ENCODE data around the gene REEP6. TPM values are rescaled to one million over a fixed set of nuclear protein-coding genes. Genes with fewer than 3 reads are reported as not detected.

REEP6 gene
- polyA plus RNA-seq (ENCODE audit: insufficient read length): 3.0 TPM

DNA sequence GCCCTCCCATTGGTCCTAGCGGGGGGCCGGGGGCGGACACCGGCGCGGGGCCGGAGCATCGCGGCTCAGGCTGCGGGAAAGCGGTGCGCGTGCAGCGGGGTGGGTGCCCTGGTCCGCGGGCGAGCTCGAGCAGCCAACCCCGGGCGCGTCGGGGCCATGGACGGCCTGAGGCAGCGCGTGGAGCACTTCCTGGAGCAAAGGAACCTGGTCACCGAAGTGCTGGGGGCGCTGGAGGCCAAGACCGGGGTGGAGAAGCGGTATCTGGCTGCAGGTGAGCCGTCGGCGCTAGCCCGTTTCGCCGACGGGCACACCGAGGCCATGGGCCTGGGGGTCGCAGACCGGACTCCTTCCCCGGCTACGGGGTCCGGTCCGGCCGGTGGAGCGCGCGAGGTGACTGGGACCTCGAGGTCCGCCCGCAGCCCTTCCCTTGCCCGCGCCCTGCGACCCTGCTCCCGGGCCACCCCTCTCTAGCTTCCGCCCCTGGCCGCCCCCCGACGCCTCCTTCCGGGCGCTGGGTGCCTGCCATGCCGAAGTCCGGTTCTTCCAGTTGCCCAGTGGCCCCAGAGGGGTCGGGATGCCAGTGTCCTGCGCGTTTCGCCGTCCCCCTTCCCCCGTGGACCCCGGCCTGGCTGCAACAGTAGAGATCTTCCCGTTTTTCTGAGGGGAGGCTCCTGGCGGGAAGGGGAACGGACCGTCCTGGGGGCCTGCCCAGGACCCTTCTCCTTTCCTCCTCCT, at the start of gene REEP6:
Gene REEP6, plus strand, starts transcription at position 68 of the 735 bp plus-strand sequence. Its CDS starts 89 bp downstream, at position 157.
- no peak for DNase-seq

DNA sequence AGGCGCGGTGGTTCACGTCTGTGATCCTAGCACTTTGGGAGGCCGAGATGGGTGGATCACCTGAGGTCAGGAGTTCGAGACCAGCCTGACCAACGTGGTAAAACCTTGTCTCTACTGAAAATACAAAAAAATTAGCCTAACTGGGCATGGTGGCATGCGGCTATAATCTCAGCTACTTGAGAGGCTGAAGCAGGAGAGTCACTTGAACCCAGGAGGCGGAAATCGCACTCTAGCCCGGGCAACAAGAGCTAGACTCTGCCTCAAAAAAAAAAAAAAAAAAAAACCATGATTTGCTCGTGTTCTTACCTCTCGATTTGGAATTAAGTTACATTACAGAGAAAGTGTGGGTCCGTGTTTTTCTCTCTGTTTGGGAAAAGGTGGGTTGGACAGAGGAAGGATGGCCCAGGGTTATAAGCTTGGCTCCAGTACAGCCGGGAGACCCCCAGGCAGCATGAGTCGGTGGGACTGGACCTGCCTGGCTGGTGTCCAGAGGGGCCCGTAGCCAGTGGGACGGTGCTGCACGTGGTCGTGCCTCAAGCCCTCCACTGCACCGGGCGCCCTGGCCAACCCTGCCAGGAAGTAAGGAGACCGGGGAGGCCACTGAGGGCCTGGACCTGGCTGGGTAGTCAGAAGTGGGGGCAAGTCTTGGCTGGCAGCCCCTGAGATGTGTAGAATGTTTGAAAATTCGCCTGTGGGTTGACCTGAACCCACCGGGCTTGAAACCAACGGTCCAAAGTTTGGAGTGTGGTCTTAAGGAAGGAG, 49.1 kb upstream of the REEP6 start:
- no peak for DNase-seq

DNA sequence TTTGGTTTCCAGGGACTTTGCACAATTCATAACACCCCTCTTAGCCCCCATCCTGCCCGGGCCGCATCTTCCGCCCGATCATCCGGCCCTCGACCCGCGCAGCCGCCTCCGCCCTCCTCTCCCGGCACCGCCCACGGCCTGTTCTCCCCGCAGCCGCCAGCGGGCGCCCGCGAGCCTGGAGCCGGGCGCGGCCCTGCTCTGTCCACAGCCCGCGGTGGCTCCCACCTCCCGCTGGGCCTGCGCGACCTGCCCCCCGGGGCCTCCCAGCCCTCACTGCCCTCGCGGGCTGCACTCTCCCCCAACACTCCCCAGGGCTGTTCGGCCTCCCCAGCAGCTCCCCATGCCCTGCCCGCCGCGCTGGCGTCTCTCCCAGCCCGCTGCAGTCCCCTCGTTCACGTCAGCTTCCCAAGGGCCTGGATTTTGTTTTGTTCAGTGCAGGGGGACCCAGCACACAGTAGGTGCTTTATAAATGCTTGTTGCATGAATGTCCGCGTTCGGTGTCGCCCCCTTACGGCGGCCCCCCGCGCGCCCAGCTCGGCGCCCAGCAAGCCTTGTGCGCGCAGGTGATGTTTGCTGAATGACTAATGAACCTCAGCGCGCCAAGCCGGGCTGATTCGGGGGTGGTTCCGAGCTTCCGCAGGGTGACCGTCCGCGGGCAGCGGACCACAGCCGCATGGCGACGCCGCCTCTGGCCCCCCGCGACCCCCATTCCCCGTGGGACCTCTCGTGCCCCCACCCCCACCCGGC, 45.6 kb upstream of the REEP6 start:
- DNase-seq: peak; percentile 71

DNA sequence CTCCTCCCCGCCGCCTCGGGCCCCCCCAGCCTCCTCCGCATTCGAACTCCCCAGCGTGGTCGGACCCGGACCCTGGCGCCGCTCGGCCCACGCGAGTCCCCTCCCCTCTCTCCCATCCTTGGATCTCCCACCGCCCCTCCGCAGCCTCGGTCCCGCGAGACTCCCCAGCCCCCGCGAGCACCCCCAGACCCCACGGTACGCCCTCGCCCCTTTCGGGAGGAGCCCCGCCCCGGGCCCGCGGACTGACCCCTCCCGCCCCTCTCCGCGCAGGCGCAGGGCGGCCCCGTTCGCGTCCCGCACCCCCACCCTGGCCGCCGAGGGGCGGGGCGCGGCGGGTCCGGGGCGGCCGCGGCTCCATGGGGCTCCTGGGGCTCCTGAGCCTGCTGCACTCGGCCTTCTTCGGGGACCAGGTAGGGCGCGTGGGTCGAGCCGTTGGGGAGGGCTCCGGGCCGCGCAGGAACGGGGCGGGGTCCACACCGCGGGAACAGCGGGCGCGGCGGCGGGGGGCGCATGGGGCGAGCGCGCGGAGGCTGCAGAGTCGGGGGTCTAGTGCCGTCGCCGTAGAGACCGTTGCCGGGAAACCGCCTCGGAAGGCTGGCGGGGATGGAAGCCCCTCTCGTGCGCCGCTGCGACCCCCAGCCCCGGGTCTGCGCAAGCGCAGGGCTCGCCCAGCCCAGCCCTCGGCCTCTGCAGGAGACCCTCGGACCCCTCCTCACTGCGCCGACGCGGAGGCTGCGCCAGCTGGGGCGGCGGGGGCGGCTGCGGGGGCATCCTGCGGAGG, 44.9 kb upstream of the REEP6 start:
- DNase-seq: no peak

DNA sequence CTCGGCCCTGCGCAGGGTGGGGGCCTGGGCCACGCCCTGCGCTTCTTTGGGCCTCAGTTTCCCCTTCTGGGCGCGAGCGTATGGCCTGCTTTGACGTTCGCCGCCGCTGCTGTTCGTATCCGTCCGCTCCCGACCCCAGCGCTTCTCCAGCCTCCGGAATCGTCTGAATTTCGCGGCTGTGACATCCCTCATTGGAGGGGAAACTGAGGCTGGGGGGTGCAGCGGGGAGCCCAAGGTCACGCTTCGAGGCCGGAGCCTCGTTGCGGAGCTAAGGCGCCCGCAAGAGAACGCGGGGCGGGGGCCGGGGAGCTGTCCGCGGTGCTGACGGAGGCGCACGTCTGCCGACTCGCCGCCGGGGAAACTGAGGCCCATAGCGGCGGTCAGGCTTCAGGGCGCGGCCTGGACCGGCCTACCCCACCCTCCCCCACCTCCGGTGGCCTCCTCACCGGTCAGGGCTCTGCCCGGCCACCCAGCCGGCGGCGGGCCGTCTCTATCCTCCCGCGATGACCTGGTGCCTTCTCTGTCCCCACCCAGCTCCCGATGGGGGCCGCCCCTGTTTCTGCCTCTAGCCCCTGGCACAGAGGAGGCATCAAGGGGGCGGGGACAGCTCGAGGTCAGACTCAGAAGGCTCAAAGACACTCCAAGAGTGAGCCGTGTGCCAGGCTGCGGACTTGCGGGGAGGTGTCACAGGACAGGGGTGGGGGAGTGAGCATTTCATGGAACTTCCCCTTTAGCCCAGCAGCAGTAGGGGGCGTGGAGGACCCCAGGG, 44.1 kb upstream of the REEP6 start:
- DNase-seq: no peak

DNA sequence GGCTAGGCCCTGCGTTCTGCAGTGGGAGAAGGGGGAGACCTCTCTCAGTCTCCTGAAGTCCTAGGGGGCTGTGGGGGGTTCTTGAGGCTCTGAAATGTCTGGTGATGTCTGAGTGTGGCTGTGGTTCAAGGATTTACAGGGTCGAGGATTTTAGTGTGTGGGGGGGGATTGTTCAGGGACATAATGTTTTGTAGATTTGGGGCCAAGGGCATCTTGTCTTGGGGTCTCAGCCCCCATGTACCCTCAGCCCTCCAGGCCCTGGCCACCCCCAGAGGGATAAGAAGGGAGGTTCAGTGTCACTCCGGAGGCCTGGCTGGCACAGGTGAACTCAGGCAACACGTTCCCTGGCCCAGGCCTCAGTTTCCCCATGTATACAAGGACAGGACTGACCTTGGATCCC, 43.5 kb upstream of the REEP6 start:
- DNase-seq: no peak

DNA sequence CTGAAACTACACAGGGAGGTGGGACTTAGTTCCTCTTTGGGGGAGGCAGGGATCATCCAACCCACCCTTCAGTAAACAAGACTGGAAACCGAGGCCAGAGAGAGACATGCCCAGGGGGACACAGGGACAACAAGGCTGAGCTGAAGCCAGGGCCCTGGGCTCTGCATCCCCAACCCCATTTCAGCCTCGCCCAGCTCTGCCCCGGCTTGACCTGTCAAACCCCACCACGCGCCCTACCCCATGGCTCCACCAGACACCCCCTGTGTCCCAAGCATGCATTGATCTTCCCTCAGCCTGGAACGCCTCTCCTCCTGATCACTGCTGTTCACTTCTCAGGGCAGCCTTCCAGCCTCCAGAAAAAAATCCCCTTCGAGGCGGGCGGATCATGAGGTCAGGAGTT, 43.0 kb upstream of the REEP6 start:
- no peak for DNase-seq

DNA sequence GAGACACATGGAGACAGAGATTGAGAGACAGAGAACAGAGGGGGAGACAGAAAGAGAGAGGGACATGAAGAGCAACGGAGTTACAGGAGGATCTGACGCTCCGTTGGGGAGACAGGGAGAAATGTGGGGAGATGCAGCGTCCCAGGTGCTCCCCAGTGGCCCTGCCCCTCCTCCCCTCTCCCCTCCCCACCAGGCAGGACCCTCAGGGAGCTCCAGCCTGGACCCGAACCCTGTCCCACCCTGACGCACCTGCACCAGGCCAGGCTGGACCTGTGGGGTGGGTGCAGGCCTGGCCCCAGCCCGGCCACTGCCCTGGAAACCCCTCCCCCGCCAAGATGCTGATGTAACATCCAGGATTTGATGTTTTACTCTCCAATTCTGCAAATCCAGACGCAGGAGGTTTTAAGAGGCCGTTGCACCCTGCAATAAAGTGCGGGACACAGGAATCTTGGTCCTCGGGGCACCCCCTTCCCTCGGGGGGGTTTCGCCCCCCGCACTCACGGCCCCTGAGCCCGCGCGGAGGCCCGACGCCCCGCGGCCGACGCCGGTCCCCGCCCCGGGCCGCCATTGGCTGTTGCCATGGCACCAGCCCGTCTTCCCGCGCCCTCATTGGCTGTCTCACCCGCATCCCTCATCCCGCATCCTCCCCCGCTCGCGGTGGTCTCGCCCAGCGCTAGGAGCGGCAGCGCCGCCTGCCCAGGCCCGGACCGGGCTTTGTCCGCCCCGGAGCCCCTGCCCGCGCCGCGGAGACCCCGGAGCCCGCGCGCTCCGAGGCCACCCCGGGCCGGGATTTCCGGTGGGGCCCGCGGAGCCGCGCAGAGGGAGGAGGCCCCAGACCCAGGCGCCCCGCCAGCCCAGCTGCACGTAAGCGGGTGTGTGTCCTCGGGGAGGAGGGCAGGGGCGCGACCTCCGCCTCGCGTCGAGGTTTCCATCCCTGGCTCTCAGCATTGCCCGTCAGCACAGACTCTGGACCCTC, 41.2 kb upstream of the REEP6 start, which contains the start of gene APC2:
Gene APC2, plus strand, starts transcription at position 655 of the 976 bp plus-strand sequence. CDS start 2,881 bp downstream, outside the sequence.
- DNase-seq: no peak

DNA sequence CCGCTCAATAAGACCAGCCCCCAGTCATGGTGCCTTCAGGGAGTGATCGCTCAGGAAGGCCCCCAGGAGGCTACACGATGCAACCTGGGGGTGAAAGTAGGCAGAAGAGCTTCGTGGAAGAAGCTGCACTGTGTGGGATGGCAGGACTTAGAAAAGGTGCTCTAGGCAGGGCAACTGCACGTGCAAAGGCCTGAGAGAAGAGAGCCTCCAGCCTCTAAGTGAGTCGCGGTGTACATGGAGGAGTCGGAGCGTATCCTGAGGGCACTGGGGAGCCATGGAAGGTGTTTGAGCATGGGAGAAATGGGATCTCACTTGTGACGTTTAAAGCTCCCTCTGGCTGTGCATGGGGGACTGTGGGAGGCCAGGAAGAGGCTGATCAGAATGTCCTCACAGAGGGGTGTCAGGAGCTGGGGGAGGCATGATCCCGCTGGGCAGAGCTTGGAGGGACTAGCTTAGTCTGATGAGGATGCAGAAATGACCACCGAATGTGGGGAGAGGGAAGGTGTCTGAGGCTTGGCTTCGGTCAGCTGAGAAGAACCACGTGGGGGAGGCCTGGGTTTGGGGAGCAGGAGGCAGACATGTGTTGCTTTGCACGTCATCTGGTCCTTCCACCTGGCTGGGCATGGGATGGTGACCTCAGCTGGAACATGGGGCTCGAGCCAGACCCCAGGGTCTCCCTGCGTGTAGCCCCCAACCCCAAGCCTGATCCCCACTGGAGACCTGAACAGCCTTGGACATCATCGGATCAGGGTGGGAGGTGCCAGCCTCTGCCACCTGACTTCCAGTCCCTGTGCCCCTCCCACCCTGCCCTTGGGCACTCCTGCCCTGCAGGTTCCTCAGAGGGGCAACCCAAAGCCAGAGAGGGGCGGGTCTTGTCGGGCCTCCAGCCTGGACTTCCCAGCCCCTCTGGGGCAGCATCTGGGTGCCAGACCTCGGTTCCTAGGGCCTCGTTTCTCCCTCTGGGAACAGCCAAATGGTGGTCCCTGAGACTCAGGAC, 39.9 kb upstream of the REEP6 start:
- no peak for DNase-seq

DNA sequence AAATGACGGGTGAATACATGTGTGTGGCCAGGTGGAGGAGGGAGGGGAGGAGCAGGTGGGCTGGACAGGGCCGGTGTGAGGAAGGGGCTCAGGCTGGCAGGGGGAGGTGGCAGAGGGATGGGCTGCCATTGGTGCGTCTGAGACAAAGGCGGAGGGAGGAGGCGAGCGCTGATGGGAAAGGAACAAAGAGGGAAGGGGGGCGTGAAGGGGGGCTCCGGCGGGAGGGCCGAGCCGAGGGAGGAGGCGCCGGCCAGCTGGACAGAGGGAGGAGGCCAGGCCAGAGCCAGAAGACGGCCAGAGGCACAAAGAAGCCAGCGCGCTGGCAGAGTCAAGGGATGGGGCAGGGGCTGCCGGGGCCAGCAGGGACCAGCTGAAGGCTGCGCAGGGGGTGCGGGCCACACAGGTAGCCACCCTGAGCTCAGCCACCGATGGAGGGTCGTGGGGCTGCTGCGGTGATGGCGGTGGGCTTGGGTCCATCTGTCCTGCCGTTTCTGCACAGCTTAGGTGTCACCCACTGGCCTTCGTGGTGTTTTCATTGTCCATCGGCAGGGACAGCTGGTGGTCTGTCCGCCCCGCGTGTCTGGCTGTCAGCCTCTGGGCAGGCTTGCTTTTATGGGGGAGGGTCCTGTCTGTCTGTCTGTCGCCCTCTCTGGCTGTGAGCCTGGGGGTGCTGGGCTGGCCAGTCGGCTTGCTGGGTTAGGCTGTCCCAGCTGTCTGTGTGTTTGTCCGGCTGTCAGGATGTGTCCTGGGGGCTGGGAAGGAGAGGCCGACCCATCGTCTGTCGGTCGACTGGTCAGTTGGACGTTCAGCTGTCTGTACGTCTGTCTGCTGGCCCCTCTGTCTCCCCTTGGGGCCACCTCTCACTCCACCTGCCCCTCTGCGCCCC, 38.8 kb upstream of the REEP6 start:
- no peak for DNase-seq

DNA sequence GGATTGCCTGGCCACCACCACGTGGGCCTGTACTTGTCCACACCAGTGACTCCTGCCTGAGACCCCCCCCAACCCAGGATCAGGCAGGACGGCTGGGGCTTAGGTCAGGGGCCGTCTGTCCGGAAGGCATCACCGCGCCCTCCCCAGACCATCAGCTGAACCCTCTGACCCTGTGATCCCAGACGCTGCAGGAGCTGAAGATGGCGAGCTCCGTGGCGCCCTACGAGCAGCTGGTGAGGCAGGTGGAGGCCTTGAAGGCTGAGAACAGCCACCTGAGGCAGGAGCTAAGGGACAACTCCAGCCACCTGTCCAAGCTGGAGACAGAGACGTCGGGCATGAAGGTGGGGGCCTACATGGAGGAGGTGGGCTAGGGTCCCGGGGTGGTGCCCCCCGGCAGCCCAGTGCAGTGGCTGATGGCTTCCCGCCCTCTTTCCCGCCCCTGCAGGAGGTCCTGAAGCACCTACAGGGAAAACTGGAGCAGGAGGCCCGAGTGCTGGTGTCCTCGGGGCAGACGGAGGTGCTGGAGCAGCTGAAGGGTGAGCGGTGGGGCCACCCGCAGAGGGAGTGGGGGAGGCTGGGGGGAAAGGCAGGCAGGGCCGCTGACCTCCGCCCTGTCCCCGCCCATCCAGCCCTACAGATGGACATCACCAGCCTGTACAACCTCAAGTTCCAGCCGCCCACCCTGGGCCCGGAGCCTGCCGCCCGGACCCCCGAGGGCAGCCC, 38.0 kb upstream of the REEP6 start:
- DNase-seq: no peak

DNA sequence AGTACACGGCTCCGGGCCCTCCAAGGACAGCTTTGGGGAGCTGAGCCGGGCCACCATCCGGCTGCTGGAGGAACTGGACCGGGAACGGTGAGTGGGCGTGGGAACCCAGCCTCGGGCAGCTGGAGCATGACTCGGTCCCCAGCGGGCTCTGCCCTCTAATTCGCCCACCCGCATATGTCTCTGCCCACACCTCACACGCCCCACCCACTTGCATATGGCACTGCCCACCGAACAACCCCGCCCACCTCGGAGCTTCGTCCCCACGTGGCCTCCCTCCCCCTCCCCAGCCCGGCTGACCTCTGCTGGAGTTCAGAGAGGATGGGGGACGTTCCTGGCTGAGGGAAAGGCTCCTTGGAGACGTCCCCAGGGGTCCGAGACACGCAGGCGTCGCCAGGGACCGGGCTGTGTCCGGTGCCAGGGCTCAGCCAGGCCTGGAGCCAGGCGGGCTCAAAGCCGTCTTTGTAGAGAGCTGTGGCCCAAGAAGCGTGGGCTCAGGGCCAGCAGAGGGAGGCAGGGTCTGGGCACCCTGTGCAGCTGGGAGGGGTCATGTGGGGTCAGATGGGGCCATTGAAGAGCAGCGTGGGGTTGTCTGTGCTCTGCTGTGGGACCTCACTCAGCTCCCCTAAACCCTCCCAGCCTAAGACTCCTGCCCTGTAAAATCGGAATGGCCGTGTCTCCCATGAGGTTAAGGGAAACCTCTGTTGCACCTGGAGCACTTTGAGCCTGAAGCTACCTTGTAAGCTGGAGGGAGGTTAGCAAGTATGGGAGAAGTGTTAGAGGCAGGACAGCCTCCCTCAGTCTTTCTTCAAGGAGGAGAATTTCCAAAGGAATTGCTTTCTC, 37.2 kb upstream of the REEP6 start:
- DNase-seq: no peak

DNA sequence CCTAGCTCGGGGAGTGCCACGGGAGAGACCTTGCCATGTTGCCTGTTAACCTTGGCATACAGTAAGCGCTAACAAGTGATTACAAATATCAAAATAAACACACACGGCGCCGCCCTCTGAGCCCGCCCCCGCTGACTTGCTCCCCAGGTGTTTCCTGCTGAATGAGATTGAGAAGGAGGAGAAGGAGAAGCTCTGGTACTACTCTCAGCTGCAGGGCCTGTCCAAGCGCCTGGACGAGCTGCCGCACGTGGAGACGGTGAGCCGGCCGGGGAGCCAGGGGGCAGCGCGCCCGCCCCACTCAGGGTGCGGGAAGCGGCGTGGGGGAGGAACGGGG, 36.0 kb upstream of the REEP6 start:
- no peak for DNase-seq

DNA sequence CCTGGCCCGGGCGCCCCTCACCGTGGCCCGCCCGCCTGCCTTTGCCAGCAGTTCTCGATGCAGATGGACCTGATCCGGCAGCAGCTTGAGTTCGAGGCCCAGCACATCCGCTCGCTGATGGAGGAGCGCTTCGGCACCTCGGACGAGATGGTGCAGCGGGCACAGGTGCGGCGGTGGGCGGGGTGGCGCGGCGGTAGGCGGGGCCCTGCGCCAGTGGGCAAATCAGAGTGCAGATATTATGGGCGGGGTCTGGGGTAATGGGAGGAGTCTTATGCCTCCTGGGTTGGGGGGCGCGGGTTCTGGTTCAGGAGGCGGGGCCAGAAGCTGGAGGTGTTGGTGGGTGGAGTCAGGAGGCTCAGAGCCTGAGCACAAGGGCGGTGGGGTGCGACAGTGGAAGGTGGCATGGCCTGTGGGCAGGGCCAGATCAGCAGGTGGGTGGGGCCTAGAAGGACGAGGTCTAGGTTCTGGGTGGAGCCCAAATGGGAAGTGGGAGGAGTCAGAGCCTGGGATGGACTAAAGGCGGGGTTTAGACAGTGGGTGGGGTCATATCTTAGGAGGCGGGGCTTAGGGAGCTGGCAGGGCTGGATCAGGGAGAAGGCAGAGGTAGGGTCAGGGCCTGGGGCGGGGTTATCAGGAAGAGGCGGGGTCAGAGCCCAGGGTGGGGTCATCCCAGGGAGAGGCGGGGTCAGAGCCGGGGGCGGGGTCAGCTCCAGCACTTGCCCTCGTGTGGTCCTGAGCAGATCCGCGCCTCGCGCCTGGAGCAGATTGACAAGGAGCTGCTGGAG, 35.5 kb upstream of the REEP6 start:
- DNase-seq: no peak

DNA sequence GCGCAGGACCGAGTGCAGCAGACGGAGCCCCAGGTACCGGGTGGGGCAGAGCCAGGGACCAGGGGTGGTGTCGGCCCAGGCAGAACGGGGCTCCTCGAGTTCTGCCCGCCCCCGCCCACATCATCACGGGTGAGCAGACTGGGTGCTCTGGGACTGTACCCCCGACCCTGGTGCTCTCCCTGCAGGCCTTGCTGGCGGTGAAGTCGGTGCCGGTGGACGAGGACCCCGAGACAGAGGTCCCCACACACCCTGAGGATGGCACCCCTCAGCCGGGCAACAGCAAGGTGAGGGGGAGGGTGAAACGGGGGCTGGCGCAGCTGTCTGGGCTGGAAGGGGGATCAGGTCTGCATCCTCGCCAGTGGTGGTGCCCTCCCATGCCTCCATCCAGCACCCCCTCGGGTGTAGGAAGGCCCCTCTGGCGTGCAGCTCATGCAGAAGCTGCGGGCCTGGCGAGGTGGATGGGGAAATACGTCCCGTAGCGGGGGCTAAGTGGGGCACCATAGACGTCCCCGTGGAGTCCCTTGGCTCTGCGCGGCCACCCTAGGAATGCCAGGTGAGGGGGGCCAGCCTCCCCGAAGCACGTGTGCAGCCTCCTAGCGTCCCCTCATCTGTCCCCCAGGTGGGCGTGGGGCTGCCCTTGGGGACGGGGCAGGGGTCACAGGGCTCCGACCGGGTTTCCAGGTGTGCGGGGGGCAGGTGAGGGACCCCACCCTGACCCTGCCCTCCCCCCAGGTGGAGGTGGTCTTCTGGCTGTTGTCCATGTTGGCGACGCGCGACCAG, 34.7 kb upstream of the REEP6 start:
- DNase-seq: no peak
